Measurements from ENCODE around the gene GMDS. TPM values are rescaled to one million over a fixed set of nuclear protein-coding genes. Genes with fewer than 3 reads are reported as not detected.

Gene GMDS
- total and polyA plus RNA-seq, 2 of the 13 experiments (the other 11 are each of a cell fraction or from before 2014, with no cell fraction given) = 64.4 to 112 TPM

GRCh38 chr6:2285510-2285909 lies 40.1 kb upstream of the GMDS start:
- Histone ChIP-seq H3K79me2 (ENCODE audit: insufficient read depth, low read length) (no peaks in the 10 kb centered on the region), H3K9me3 (ENCODE audit: low read length) (peaks cover 54% of the 10 kb centered on the region), H3K4me1 (ENCODE audit: insufficient read depth, low read length) (no peaks in the 10 kb centered on the region), H2AFZ (ENCODE audit: low read length) (no peak overlapping the region), H3K9ac (ENCODE audit: insufficient read depth, low read depth, low read length) (no peak overlapping the region), H4K20me1 (ENCODE audit: insufficient read depth, low read length) (no peaks in the 10 kb centered on the region), H3K27me3 (ENCODE audit: control insufficient read depth in 1 of 2, insufficient read depth in 2 of 2, low read length in 2 of 2) (no peaks in the 10 kb centered on the region), H3K36me3 (replicated peaks in 1 of 2; ENCODE audit: control insufficient read depth in 1 of 2, insufficient read depth in 2 of 2, low read length in 2 of 2) (peaks cover 4 to 13% of the 10 kb centered on the region in 2 experiments; a peak in 4 of 5 replicates), H3K27ac (ENCODE audit: extremely low read length, insufficient read depth, low read length) (no peak overlapping the region), H3K4me2 (ENCODE audit: low read depth, low read length) (no peak overlapping the region), H3K4me3 (replicated peaks in 1 of 3; ENCODE audit: insufficient read depth in 1 of 3, low read depth in 2 of 3, low read length in 3 of 3) (no peak overlapping the region)
- ATAC-seq (no peak), DNase-seq (ENCODE audit: low spot score) (no peak), FAIRE-seq (no peak)
- intact Hi-C loops (cut with micrococcal nuclease; ENCODE audit: unreplicated experiment) = no loop called here
- CTCF ChIA-PET (ENCODE audit: low intra/inter-chr PET ratio, low total read pairs) = no interaction called here
- POLR2A ChIA-PET = no interaction called here
- 93% methylated on average over 1 of the region's 1 CpG for WGBS (ENCODE audit: low lambda C conversion rate)
- BruUV-seq (replicated peaks) = no TSS peak
- TF ChIP-seq DRAP1 (CRISPR knock-in tag; IDR thresholded peaks at IDR 0.05) (no peak), ZNF101 (CRISPR knock-in tag; IDR thresholded peaks at IDR 0.05; ENCODE audit: borderline replicate concordance, low read depth) (no peak), ATF7 (IDR thresholded peaks at IDR 0.05) (peak; percentile 83), ATF7 (CRISPR knock-in tag; IDR thresholded peaks at IDR 0.05) (no peak), MAFG (CRISPR knock-in tag; IDR thresholded peaks at IDR 0.05) (no peak), MEIS2 (CRISPR knock-in tag; IDR thresholded peaks at IDR 0.05) (no peak), SCMH1 (CRISPR knock-in tag; IDR thresholded peaks at IDR 0.05; ENCODE audit: borderline replicate concordance) (no peak)
- in situ Hi-C loops (cut with HindIII; ENCODE audit: extremely low pct_ligation_motif_present, low pct_unique_long_range_greater_than_20kb) = no loop called here

- Histone ChIP-seq H3K4me2 (ENCODE audit: low read depth, low read length) (no peak overlapping the region), H3K4me3 (replicated peaks in 1 of 3; ENCODE audit: insufficient read depth in 1 of 3, low read depth in 2 of 3, low read length in 3 of 3) (no peak overlapping the region), H3K27ac (ENCODE audit: extremely low read length, insufficient read depth, low read length) (no peak overlapping the region), H3K4me1 (ENCODE audit: insufficient read depth, low read length) (no peaks in the 10 kb centered on the region), H3K9ac (ENCODE audit: insufficient read depth, low read depth, low read length) (no peak overlapping the region), H3K9me3 (ENCODE audit: low read length) (peaks cover 24% of the 10 kb centered on the region), H3K27me3 (ENCODE audit: control insufficient read depth in 1 of 2, insufficient read depth in 2 of 2, low read length in 2 of 2) (no peaks in the 10 kb centered on the region), H4K20me1 (ENCODE audit: insufficient read depth, low read length) (no peaks in the 10 kb centered on the region), H3K79me2 (ENCODE audit: insufficient read depth, low read length) (no peaks in the 10 kb centered on the region), H2AFZ (ENCODE audit: low read length) (no peak overlapping the region), H3K36me3 (replicated peaks in 1 of 2; ENCODE audit: control insufficient read depth in 1 of 2, insufficient read depth in 2 of 2, low read length in 2 of 2) (peaks cover 6 to 30% of the 10 kb centered on the region in 2 experiments; a peak in 4 of 5 replicates)
- WGBS (ENCODE audit: low lambda C conversion rate) = 100% methylated on average over 2 of the region's 2 CpGs
- intact Hi-C loops (cut with micrococcal nuclease; ENCODE audit: unreplicated experiment) (no loop called here), in situ Hi-C loops (cut with HindIII; ENCODE audit: extremely low pct_ligation_motif_present, low pct_unique_long_range_greater_than_20kb) (no loop called here)
- no peak for FAIRE-seq
- CTCF ChIA-PET (ENCODE audit: low intra/inter-chr PET ratio, low total read pairs) = no interaction called here
- DNase-seq (ENCODE audit: low spot score) = no peak
- BruUV-seq (replicated peaks) = no TSS peak
- ATAC-seq = no peak
- POLR2A ChIA-PET = no interaction called here
- TF ChIP-seq ETV5 (CRISPR knock-in tag; IDR thresholded peaks at IDR 0.05; ENCODE audit: borderline replicate concordance) (no peak), TARDBP (CRISPR knock-in tag; IDR thresholded peaks at IDR 0.05) (no peak), ZNF777 (CRISPR knock-in tag; IDR thresholded peaks at IDR 0.05) (no peak), MLXIP (CRISPR knock-in tag; IDR thresholded peaks at IDR 0.05; ENCODE audit: borderline replicate concordance) (no peak), ZNF160 (CRISPR knock-in tag; IDR thresholded peaks at IDR 0.05) (no peak), ZNF563 (CRISPR knock-in tag; IDR thresholded peaks at IDR 0.05) (no peak), ZNF644 (CRISPR knock-in tag; IDR thresholded peaks at IDR 0.05; ENCODE audit: low read depth) (no peak), GMEB1 (CRISPR knock-in tag; IDR thresholded peaks at IDR 0.05; ENCODE audit: borderline replicate concordance) (no peak), ZNF343 (CRISPR knock-in tag; IDR thresholded peaks at IDR 0.05) (no peak), SNAPC2 (CRISPR knock-in tag; IDR thresholded peaks at IDR 0.05) (no peak)
Observed at GRCh38 chr6:2275892-2276242, 30.5 kb upstream of the GMDS start.
